Globus pallidus (tissue), 1 donor: ENCODE data around the gene MYO15B.
A peak's percentile ranks its signal among the peaks of the same experiment; 100 is the strongest.

Source experiments
- DNase-seq: peaks from one replicate; pipeline ENCODE4 v3.0.0-alpha.2; 2015; ENCODE audit warnings: low spot score

The MYO15B gene

DNA sequence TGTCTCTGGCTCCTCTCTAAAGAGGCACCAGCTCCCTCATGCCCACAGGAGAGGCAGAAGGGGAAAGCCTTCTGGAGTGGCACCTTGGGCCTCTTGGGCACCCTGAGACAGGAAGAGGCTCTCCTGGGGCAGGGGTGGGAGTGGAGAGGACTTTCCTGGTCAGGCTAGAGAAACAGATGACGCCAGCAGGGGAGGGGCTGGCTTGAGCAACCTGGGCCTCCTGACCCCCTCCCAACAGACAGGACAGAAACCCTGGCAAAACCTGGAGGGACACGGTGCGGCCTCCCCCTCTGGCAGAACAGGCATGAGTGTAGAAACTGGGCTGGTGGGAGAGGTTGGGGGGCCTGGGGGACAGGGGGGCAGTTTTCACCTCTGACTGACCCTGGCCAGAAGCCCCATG, 51.7 kb downstream of the MYO15B start:
- DNase-seq: no peak

- no peak for DNase-seq
Measured at GRCh38 chr17:75639771-75640555, 52.4 kb downstream of the MYO15B start.

DNA sequence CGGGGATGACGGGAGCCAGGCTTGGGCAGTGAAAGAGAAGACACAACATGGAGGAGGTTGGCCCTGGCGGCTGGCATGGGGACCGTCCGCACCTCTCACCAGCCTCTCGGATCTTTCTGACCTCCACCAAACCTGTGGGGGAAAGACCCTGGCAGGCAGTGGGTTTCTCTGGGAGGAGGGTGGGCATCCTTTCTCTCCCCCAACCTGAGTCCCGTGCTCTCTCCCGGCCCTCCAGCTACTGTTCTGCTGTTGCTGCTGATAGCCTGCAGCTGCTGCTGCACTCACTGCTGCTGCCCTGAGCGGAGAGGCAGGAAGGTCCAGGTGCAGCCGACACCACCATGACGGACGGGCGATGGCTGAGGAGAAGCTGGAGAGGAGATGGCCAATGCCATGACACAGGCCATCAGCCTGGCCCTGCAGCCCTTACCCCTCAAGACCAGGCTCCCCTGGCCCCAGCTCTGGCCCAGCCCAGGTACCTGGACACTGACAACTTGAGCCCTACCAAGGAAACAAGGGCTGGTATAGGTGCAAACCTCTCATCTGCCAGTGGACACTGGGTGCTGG, 53.0 kb downstream of the MYO15B start:
- no peak for DNase-seq

GRCh38 chr17:75641343-75641742, 53.7 kb downstream of the MYO15B start:
- DNase-seq: no peak

DNA sequence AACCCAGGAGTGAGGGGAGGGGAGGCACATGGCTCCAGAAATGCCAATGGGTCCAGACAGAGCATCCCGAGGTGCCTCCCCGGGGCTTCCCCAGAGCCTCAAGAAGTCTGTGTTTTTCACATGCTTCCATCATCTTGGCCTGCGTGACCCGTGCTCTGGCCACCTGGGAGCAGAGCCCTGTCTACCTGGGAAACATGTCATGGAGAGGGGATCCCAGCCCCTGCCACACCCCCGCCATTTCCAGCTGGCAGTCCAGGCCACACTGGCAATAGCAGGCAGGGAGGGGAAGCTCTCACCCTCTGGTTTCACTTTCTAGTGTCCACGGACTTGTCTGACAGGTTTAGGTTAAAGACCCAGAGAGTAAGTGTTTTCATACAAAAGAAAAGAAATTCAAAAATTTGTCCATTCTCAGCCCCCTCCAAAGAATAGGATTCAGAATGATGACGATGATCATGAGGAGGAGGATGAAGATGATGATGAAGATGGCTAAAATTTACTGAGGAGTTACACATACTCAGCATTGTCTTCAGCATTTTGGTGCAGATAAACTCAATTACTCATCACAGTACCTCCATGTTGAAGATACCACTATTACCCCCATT, 54.7 kb downstream of the MYO15B start:
- no peak for DNase-seq

DNA sequence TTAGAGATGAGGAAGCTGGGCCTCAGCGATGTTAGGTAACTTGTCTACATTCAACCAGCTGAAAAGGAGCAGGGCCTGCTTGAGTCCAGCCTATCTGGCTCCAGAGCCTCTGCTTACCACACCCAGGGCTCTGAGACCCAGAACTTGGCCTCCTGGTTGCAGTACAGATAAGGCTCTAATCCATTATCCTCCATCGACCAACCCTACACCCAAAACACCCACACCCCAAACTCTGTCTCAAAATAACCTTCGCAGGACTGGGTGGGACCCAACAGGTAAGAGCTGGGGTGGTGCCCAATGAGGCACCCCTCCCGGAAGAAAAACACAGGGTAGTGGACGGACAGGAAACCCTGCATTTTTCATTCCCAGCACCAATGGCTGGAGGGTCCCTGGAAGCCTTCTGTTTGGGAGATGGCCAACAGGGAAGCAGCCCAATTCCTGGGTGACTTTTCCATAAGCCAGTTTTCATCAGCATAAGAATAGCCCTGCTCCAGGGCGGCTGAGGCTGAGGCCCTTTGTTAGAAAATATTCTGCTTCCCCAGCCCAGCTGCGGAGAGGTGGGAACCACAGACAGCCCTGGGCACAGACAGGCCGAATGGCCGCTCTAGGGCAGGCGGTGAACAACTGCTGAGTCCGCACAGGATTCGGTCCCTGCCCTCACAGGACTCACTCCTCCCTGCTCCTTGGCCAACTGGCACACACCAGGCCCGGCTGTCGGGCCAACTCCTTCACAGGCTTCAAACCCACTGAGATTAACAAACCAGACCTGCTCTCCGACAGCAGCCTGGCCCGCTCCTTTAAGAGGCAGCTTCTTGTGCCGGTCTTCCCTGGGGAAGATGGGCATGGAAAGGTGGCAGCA, 55.4 kb downstream of the MYO15B start:
- DNase-seq: no peak

- DNase-seq: no peak
Measured at GRCh38 chr17:75643643-75644017, 56.0 kb downstream of the MYO15B start.

DNA sequence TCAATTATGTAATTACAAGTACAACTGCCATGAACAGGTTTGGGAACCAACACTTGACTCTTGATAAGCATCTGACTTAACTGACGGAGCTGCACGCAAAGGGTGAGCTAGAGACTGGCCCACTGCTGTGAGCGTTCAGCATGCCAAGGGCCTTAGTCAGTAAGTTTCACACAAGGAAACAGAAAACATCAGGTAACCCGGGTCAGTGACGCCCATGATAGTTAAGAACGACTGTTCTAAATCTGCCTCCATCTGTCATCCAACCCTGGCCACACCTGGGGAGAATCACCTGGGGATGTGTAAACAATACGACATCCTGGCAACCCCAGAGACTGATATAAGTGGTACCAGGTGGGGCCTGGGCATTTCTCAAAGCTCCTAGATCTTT, 57.9 kb downstream of the MYO15B start:
- no peak for DNase-seq

GRCh38 chr17:75645889-75646637, 58.5 kb downstream of the MYO15B start:
- peak; percentile 96 for DNase-seq

- no peak for DNase-seq
Measured at GRCh38 chr17:75646638-75646992, 59.0 kb downstream of the MYO15B start.

DNA sequence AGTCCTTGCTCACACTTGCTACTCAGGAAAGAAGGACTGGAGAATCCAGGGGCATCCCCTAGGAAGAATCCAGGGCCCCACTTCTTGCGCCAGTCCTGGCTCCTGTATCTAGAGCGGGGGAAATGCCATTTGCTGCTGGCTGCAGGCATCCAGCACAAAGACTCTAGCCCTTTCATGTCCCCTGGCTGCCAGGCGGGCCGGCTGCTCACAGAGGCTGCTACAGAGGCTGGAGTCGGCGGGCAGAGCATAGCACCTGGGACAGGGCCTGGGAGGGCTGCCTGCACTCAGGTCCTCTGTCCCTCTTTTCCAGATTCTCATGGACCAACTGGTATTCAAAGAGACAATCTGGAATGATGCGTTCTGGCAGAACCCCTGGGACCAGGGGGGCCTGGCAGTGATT, 59.5 kb downstream of the MYO15B start:
- peak; percentile 75 for DNase-seq

DNA sequence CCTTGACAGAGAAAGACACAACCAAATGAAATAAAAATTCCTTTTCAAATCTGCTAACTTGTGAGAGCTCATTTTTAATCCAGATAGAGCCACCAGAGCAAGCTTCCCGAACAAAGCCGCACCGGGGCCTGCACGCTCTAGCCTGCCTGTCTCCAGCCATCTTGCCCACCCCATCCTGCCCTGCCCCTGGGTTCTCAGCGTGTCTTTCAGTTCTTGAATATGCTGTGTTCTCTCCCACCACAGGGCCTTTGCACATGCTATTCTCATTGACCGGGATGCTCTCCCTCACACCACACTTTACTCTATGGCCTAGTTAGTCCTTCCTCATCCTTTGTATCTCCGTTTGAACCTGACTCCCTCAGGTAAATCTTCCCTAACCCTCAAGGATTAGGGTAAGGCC, 60.3 kb downstream of the MYO15B start:
- no peak for DNase-seq

DNA sequence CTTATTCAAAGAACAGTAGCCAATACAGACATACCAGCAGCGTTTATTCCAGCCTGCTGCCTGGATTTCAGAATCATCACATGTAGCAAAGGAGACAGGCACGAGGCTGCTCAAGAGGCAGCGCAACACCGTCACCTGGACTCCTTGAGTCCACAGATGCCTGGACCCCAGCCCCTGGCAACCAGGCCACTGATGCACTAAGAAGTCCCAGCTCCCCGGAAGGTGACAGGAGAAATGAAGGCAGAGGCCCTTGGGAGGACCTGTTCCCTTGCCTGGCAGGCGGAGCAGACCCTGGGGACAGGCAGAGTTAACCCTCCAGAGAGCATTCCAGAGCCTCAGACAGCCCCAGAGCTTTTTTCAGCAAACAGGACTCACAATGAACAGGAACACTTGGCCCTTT, 62.1 kb downstream of the MYO15B start:
- DNase-seq: no peak

- DNase-seq: no peak
Measured at GRCh38 chr17:75650874-75651273, 63.3 kb downstream of the MYO15B start.

GRCh38 chr17:75652341-75652740, 64.7 kb downstream of the MYO15B start:
- no peak for DNase-seq

GRCh38 chr17:75652934-75653549, 65.4 kb downstream of the MYO15B start:
- DNase-seq: peak; percentile 68

DNA sequence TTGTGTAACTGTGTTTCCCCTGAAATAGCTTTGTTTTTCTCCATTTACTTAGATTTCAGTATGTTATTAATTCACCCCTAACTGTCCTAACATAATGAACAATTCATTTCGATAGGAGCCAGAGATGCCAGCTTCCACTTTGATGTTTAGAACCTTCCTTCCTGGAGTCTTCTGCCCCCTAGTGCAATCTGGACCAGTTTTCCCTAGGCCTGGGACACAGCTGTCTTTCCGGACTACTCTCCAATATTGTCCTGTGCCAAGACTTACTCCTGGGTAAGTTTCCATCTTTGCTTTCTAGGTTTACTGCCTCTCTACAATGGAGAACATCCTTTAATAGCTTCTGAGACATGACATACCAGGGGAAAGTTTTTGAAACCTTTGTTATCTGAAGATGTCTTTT, 66.6 kb downstream of the MYO15B start:
- DNase-seq: peak; percentile 85

- no peak for DNase-seq
Measured at GRCh38 chr17:75658237-75658636, 70.6 kb downstream of the MYO15B start.

DNA sequence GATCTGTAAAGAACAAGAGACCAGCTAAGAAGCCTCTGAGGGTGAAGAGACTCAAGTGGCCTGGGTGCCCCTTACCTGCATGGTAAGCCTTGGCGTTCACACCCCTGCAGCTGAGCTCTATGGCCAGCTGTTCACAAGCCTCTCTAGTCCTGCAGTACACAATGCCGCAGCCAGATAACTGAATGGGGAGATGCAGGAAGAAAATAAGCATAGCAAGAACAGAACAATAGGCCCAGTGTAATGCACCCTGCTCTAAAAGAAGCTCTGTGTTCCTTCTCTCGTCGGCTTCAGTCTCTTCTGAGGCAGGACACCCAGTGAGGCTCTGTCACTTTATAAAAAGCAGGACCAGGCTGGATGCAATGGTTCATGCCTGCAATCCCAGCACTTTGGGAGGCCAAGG, 73.9 kb downstream of the MYO15B start:
- peak; percentile 97 for DNase-seq

DNA sequence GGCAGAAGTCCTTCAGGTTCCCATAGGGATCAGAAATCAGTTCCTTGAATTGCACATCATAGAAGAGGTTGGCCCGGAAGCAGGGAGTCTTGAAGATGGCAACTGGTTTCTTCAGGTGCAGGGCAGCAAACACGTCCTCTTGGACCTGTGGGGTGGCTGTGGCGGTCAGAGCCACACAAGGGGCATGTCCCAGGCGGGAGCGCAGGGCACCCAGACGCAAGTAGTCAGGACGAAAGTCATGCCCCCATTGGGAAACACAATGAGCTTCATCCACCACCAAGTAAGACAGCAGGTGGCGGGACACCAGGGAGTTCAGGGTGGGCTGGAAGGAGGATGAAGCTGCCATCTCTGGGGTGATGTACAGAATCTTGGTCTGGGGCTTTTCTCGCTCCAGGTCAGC, 74.9 kb downstream of the MYO15B start:
- no peak for DNase-seq

DNA sequence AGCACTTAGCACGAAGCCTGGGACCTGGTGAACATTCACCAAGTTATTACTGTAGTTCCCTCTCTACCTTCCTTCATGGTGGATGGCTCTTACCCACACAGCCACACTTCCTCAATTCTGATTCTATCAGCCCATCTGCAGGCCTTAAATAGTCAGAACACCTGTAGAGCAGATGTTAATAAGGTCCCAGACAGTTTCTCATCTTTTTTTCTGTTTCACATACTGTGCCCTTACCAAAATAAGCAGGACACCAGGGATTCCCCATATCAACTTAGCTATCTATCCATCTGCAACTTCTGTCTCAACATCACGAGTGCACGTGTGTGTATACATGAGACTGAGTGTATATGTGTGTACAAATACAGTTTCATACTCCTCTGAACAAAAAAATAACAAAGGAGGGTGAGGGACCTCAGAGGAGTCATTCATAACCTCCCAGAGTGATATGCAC, 76.5 kb downstream of the MYO15B start:
- DNase-seq: no peak
